ENCODE measurements around the gene CDKN2B-AS1.

CDKN2B-AS1 gene

GRCh38 chr9:22009506-22009867, 14.9 kb downstream of the CDKN2B-AS1 start:
- Histone ChIP-seq H3K9me3 (ENCODE audit: control insufficient read depth, low read length) (no peaks in the 10 kb centered on the region), H3K79me2 (no peaks in the 10 kb centered on the region), H3K27me3 (ENCODE audit: control insufficient read depth, insufficient read depth, low read length) (no peaks in the 10 kb centered on the region), H3K4me3 (ENCODE audit: low read depth, low read length) (peak overlapping the region; percentile 75), H3K27ac (peak overlapping the region; percentile 53), H3K4me1 (no peaks in the 10 kb centered on the region), H3K4me2 (ENCODE audit: low read length) (peak overlapping the region; percentile 92), H2AFZ (peak overlapping the region; percentile 90), H3K9ac (no peak overlapping the region), H3K36me3 (ENCODE audit: control insufficient read depth, insufficient read depth, low read length) (no peaks in the 10 kb centered on the region)
- no peak for TF ChIP-seq CTCF (IDR thresholded peaks at IDR 0.05)

GRCh38 chr9:22010866-22011625, 16.5 kb downstream of the CDKN2B-AS1 start:
- Histone ChIP-seq H3K27ac (no peak overlapping the region), H3K4me2 (ENCODE audit: low read length) (no peak overlapping the region), H3K9ac (no peak overlapping the region), H2AFZ (no peak overlapping the region), H3K9me3 (ENCODE audit: control insufficient read depth, low read length) (no peaks in the 10 kb centered on the region), H3K36me3 (ENCODE audit: control insufficient read depth, insufficient read depth, low read length) (no peaks in the 10 kb centered on the region), H3K79me2 (no peaks in the 10 kb centered on the region), H3K27me3 (ENCODE audit: control insufficient read depth, insufficient read depth, low read length) (no peaks in the 10 kb centered on the region), H3K4me1 (no peaks in the 10 kb centered on the region), H3K4me3 (ENCODE audit: low read depth, low read length) (no peak overlapping the region)
- TF ChIP-seq CTCF (IDR thresholded peaks at IDR 0.05), result no peak

- Histone ChIP-seq H2AFZ (no peak overlapping the region), H3K4me1 (no peaks in the 10 kb centered on the region), H3K9ac (no peak overlapping the region), H3K27ac (no peak overlapping the region), H3K27me3 (ENCODE audit: control insufficient read depth, insufficient read depth, low read length) (no peaks in the 10 kb centered on the region), H3K4me2 (ENCODE audit: low read length) (no peak overlapping the region), H3K9me3 (ENCODE audit: control insufficient read depth, low read length) (no peaks in the 10 kb centered on the region), H3K36me3 (ENCODE audit: control insufficient read depth, insufficient read depth, low read length) (no peaks in the 10 kb centered on the region), H3K4me3 (ENCODE audit: low read depth, low read length) (no peak overlapping the region), H3K79me2 (no peaks in the 10 kb centered on the region)
- TF ChIP-seq CTCF (IDR thresholded peaks at IDR 0.05), result no peak
Observed at GRCh38 chr9:22022396-22022795, 27.8 kb downstream of the CDKN2B-AS1 start.

GRCh38 chr9:22026696-22027095, 32.1 kb downstream of the CDKN2B-AS1 start:
- Histone ChIP-seq H3K36me3 (ENCODE audit: control insufficient read depth, insufficient read depth, low read length) (no peaks in the 10 kb centered on the region), H3K9ac (no peak overlapping the region), H3K9me3 (ENCODE audit: control insufficient read depth, low read length) (no peaks in the 10 kb centered on the region), H3K27me3 (ENCODE audit: control insufficient read depth, insufficient read depth, low read length) (no peaks in the 10 kb centered on the region), H3K27ac (no peak overlapping the region), H2AFZ (no peak overlapping the region), H3K79me2 (no peaks in the 10 kb centered on the region), H3K4me1 (no peaks in the 10 kb centered on the region), H3K4me2 (ENCODE audit: low read length) (no peak overlapping the region), H3K4me3 (ENCODE audit: low read depth, low read length) (no peak overlapping the region)
- no peak for TF ChIP-seq CTCF (IDR thresholded peaks at IDR 0.05)

GRCh38 chr9:22028394-22028793, 33.8 kb downstream of the CDKN2B-AS1 start:
- no peak overlapping the region for H2AFZ ChIP-seq
- H3K79me2 ChIP-seq, result no peaks in the 10 kb centered on the region
- no peak for TF ChIP-seq CTCF (IDR thresholded peaks at IDR 0.05)
- H3K9ac ChIP-seq, result no peak overlapping the region
- H3K9me3 ChIP-seq (ENCODE audit: control insufficient read depth, low read length), result no peaks in the 10 kb centered on the region
- H3K36me3 ChIP-seq (ENCODE audit: control insufficient read depth, insufficient read depth, low read length), result no peaks in the 10 kb centered on the region
- no peaks in the 10 kb centered on the region for H3K27me3 ChIP-seq (ENCODE audit: control insufficient read depth, insufficient read depth, low read length)
- H3K4me2 ChIP-seq (ENCODE audit: low read length), result no peak overlapping the region
- no peak overlapping the region for H3K27ac ChIP-seq
- H3K4me3 ChIP-seq (ENCODE audit: low read depth, low read length), result no peak overlapping the region
- no peaks in the 10 kb centered on the region for H3K4me1 ChIP-seq

Data from parathyroid adenoma (tissue), 2 donors.